Measurements from ENCODE around the gene TARS2. TPM values are rescaled to one million over a fixed set of nuclear protein-coding genes. Genes with fewer than 3 reads are reported as not detected.

The TARS2 gene
- total and polyA plus RNA-seq, 2 of the 13 experiments (the other 11 are each of a cell fraction or from before 2014, with no cell fraction given), result 21.3 to 22.8 TPM

DNA sequence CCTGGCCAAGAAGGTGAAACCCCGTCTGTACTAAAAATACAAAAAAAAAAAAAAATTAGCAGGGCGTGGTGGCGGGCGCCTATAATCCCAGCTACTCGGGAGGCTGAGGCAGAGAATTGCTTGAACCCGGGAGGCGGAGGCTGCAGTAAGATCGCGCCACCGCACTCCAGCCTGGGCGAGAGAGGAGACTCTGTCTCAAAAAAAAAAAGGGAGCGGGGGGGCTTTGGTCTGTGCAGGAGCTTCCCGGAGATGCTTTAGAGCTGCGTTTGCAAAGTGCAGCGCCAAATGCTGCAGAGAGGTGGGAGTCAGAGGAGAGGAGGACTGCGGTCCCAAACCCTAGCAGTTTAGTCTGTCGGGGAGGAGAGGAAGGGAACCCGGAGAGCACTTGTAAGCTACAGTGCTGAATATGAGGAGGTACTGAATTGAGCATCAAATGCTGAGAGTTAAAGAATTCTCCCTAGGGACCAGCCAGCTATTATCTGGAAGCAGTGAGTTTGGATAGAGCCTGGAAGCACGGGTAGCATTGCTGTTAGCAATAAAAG lies 28.9 kb downstream of the TARS2 start (continued):
- 0 out of 2 replicates have a peak, but pooled peaks have one; percentile 3 for TF ChIP-seq MEIS2 (CRISPR knock-in tag; IDR thresholded peaks at IDR 0.05)
- TF ChIP-seq CHD2 (IDR thresholded peaks at IDR 0.05; ENCODE audit: low read depth, low read length), result no peak
- TF ChIP-seq, protein P1, sequence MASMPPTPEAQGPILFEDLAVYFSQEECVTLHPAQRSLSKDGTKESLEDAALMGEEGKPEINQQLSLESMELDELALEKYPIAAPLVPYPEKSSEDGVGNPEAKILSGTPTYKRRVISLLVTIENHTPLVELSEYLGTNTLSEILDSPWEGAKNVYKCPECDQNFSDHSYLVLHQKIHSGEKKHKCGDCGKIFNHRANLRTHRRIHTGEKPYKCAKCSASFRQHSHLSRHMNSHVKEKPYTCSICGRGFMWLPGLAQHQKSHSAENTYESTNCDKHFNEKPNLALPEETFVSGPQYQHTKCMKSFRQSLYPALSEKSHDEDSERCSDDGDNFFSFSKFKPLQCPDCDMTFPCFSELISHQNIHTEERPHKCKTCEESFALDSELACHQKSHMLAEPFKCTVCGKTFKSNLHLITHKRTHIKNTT (CRISPR knock-in tag; IDR thresholded peaks at IDR 0.05), result no peak
- TF ChIP-seq, protein P2, sequence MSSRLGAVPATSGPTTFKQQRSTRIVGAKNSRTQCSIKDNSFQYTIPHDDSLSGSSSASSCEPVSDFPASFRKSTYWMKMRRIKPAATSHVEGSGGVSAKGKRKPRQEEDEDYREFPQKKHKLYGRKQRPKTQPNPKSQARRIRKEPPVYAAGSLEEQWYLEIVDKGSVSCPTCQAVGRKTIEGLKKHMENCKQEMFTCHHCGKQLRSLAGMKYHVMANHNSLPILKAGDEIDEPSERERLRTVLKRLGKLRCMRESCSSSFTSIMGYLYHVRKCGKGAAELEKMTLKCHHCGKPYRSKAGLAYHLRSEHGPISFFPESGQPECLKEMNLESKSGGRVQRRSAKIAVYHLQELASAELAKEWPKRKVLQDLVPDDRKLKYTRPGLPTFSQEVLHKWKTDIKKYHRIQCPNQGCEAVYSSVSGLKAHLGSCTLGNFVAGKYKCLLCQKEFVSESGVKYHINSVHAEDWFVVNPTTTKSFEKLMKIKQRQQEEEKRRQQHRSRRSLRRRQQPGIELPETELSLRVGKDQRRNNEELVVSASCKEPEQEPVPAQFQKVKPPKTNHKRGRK (CRISPR knock-in tag; IDR thresholded peaks at IDR 0.05), result no peak
- TF ChIP-seq, protein P3, sequence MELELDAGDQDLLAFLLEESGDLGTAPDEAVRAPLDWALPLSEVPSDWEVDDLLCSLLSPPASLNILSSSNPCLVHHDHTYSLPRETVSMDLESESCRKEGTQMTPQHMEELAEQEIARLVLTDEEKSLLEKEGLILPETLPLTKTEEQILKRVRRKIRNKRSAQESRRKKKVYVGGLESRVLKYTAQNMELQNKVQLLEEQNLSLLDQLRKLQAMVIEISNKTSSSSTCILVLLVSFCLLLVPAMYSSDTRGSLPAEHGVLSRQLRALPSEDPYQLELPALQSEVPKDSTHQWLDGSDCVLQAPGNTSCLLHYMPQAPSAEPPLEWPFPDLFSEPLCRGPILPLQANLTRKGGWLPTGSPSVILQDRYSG (CRISPR knock-in tag; IDR thresholded peaks at IDR 0.05), result no peak
- TF ChIP-seq ERF (CRISPR knock-in tag; IDR thresholded peaks at IDR 0.05), result no peak
- TF ChIP-seq ZNF589 (CRISPR knock-in tag; conservative IDR thresholded peaks at IDR 0.05), result 0 out of 2 replicates have a peak, but pooled peaks have one; percentile 6
- no peak for TF ChIP-seq ZNF713 (CRISPR knock-in tag; IDR thresholded peaks at IDR 0.05)
- TF ChIP-seq ZNF788 (CRISPR knock-in tag; IDR thresholded peaks at IDR 0.05; ENCODE audit: borderline replicate concordance), result no peak
- 0 out of 2 replicates have a peak, but pooled peaks have one; percentile 8 for TF ChIP-seq KAT7 (CRISPR knock-in tag; IDR thresholded peaks at IDR 0.05; ENCODE audit: borderline replicate concordance)
- TF ChIP-seq, protein P4, sequence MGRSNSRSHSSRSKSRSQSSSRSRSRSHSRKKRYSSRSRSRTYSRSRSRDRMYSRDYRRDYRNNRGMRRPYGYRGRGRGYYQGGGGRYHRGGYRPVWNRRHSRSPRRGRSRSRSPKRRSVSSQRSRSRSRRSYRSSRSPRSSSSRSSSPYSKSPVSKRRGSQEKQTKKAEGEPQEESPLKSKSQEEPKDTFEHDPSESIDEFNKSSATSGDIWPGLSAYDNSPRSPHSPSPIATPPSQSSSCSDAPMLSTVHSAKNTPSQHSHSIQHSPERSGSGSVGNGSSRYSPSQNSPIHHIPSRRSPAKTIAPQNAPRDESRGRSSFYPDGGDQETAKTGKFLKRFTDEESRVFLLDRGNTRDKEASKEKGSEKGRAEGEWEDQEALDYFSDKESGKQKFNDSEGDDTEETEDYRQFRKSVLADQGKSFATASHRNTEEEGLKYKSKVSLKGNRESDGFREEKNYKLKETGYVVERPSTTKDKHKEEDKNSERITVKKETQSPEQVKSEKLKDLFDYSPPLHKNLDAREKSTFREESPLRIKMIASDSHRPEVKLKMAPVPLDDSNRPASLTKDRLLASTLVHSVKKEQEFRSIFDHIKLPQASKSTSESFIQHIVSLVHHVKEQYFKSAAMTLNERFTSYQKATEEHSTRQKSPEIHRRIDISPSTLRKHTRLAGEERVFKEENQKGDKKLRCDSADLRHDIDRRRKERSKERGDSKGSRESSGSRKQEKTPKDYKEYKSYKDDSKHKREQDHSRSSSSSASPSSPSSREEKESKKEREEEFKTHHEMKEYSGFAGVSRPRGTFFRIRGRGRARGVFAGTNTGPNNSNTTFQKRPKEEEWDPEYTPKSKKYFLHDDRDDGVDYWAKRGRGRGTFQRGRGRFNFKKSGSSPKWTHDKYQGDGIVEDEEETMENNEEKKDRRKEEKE (IDR thresholded peaks at IDR 0.05), result no peak
- no peak for TF ChIP-seq KLF12 (CRISPR knock-in tag; IDR thresholded peaks at IDR 0.05; ENCODE audit: borderline replicate concordance)
- no peak for TF ChIP-seq ZNF367 (CRISPR knock-in tag; IDR thresholded peaks at IDR 0.05; ENCODE audit: borderline replicate concordance)
- no peak for TF ChIP-seq KDM3A (CRISPR knock-in tag; IDR thresholded peaks at IDR 0.05; ENCODE audit: low read depth)
- no peak for TF ChIP-seq ZNF354B (CRISPR knock-in tag; IDR thresholded peaks at IDR 0.05)
- TF ChIP-seq ZNF34 (CRISPR knock-in tag; IDR thresholded peaks at IDR 0.05; ENCODE audit: borderline replicate concordance), result no peak
- TF ChIP-seq, protein P5, sequence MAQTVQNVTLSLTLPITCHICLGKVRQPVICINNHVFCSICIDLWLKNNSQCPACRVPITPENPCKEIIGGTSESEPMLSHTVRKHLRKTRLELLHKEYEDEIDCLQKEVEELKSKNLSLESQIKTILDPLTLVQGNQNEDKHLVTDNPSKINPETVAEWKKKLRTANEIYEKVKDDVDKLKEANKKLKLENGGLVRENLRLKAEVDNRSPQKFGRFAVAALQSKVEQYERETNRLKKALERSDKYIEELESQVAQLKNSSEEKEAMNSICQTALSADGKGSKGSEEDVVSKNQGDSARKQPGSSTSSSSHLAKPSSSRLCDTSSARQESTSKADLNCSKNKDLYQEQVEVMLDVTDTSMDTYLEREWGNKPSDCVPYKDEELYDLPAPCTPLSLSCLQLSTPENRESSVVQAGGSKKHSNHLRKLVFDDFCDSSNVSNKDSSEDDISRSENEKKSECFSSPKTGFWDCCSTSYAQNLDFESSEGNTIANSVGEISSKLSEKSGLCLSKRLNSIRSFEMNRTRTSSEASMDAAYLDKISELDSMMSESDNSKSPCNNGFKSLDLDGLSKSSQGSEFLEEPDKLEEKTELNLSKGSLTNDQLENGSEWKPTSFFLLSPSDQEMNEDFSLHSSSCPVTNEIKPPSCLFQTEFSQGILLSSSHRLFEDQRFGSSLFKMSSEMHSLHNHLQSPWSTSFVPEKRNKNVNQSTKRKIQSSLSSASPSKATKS (CRISPR knock-in tag; IDR thresholded peaks at IDR 0.05), result no peak
- TF ChIP-seq EHMT2 (IDR thresholded peaks at IDR 0.05; ENCODE audit: borderline replicate concordance, low read depth, low read length), result no peak
- no peak for TF ChIP-seq ZNF17 (CRISPR knock-in tag; IDR thresholded peaks at IDR 0.05)
